Dendritic cell treated with granulocyte-macrophage colony-stimulating factor and Interleukin-4, amounts not matched to agents 40 ng/mL and 50 ng/mL, for 4 days (primary cell): ENCODE results near the gene KIF5C.

ENCODE experiments used
- H3K27ac Mint-ChIP-seq: one replicate; pipeline ENCODE4 v1.8.0; 2022; ENCODE audit warnings: mild to moderate bottlenecking, mixed read lengths
- H3K27me3 Mint-ChIP-seq: one replicate; pipeline ENCODE4 v1.8.0; 2022; ENCODE audit warnings: mild to moderate bottlenecking, mixed read lengths
- H3K36me3 Mint-ChIP-seq: one replicate; pipeline ENCODE4 v1.8.0; 2022; ENCODE audit warnings: low read depth, mixed read lengths
- H3K4me1 Mint-ChIP-seq: one replicate; pipeline ENCODE4 v1.8.0; 2022; ENCODE audit warnings: low read depth, mixed read lengths
- H3K4me3 Mint-ChIP-seq: one replicate; pipeline ENCODE4 v1.8.0; 2022; ENCODE audit warnings: mild to moderate bottlenecking, moderate library complexity, mixed read lengths
- H3K9me3 Mint-ChIP-seq: one replicate; pipeline ENCODE4 v1.8.0; 2022; ENCODE audit warnings: mixed read lengths
- intact Hi-C: fragments of 100-400 bp; cut with micrococcal nuclease; formaldehyde crosslinking; loops from one replicate; pipeline ENCODE4 v1.15.0; 2022

The KIF5C gene

GRCh38 chr2:148922776-148923475 lies 47.9 kb downstream of the KIF5C start:
- no peaks in the 10 kb centered on the region for H3K36me3 Mint-ChIP-seq
- H3K9me3 Mint-ChIP-seq = peaks cover 15% of the 10 kb centered on the region
- H3K4me1 Mint-ChIP-seq = peaks cover 20% of the 10 kb centered on the region
- no peak overlapping the region for H3K27ac Mint-ChIP-seq
- H3K4me3 Mint-ChIP-seq = no peak overlapping the region
- intact Hi-C loops = no loop called here
- no peaks in the 10 kb centered on the region for H3K27me3 Mint-ChIP-seq

- H3K36me3 Mint-ChIP-seq = no peaks in the 10 kb centered on the region
- H3K27ac Mint-ChIP-seq = no peak overlapping the region
- no peaks in the 10 kb centered on the region for H3K27me3 Mint-ChIP-seq
- H3K4me1 Mint-ChIP-seq = peaks cover 20% of the 10 kb centered on the region
- intact Hi-C loops = no loop called here
- no peaks in the 10 kb centered on the region for H3K9me3 Mint-ChIP-seq
- no peak overlapping the region for H3K4me3 Mint-ChIP-seq
These were observed 49.6 kb downstream of the KIF5C start for GRCh38 chr2:148924514-148925178.

- Mint-ChIP-seq H3K27me3 (peaks cover 3% of the 10 kb centered on the region), H3K27ac (peak overlapping the region; percentile 81), H3K4me3 (peak overlapping the region; percentile 57), H3K36me3 (no peaks in the 10 kb centered on the region), H3K4me1 (peaks cover 20% of the 10 kb centered on the region), H3K9me3 (no peaks in the 10 kb centered on the region)
- intact Hi-C loops = loop anchor here (2.0 kb wide), 1 partner anchor 64 kb away; no protein-coding TSS in a partner anchor
These were observed 51.4 kb downstream of the KIF5C start for GRCh38 chr2:148926291-148926961.

GRCh38 chr2:148926981-148927401 lies 52.0 kb downstream of the KIF5C start:
- Mint-ChIP-seq H3K9me3 (no peaks in the 10 kb centered on the region), H3K4me3 (peak overlapping the region; percentile 57), H3K4me1 (peaks cover 20% of the 10 kb centered on the region), H3K27me3 (peaks cover 4% of the 10 kb centered on the region), H3K36me3 (no peaks in the 10 kb centered on the region), H3K27ac (peak overlapping the region; percentile 81)
- intact Hi-C loops = loop anchor here (2.0 kb wide), 1 partner anchor 64 kb away; no protein-coding TSS in a partner anchor

GRCh38 chr2:148928395-148928794 lies 53.4 kb downstream of the KIF5C start:
- intact Hi-C loops = no loop called here
- peaks cover 20% of the 10 kb centered on the region for H3K4me1 Mint-ChIP-seq
- no peak overlapping the region for H3K4me3 Mint-ChIP-seq
- H3K27me3 Mint-ChIP-seq = peaks cover 6% of the 10 kb centered on the region
- no peaks in the 10 kb centered on the region for H3K36me3 Mint-ChIP-seq
- no peak overlapping the region for H3K27ac Mint-ChIP-seq
- no peaks in the 10 kb centered on the region for H3K9me3 Mint-ChIP-seq

- peaks cover 20% of the 10 kb centered on the region for H3K4me1 Mint-ChIP-seq
- H3K4me3 Mint-ChIP-seq = no peak overlapping the region
- no peak overlapping the region for H3K27ac Mint-ChIP-seq
- H3K9me3 Mint-ChIP-seq = no peaks in the 10 kb centered on the region
- intact Hi-C loops = no loop called here
- no peaks in the 10 kb centered on the region for H3K36me3 Mint-ChIP-seq
- H3K27me3 Mint-ChIP-seq = peaks cover 6% of the 10 kb centered on the region
These were observed 55.2 kb downstream of the KIF5C start for GRCh38 chr2:148930046-148930775.

GRCh38 chr2:148932536-148932935 lies 57.5 kb downstream of the KIF5C start:
- no peaks in the 10 kb centered on the region for H3K9me3 Mint-ChIP-seq
- intact Hi-C loops = no loop called here
- H3K27ac Mint-ChIP-seq = no peak overlapping the region
- H3K27me3 Mint-ChIP-seq = peaks cover 6% of the 10 kb centered on the region
- no peak overlapping the region for H3K4me3 Mint-ChIP-seq
- H3K36me3 Mint-ChIP-seq = no peaks in the 10 kb centered on the region
- H3K4me1 Mint-ChIP-seq = peaks cover 3% of the 10 kb centered on the region

GRCh38 chr2:148933456-148933855 lies 58.4 kb downstream of the KIF5C start:
- H3K4me1 Mint-ChIP-seq = no peaks in the 10 kb centered on the region
- H3K36me3 Mint-ChIP-seq = no peaks in the 10 kb centered on the region
- H3K27me3 Mint-ChIP-seq = peaks cover 7% of the 10 kb centered on the region
- no peaks in the 10 kb centered on the region for H3K9me3 Mint-ChIP-seq
- no peak overlapping the region for H3K27ac Mint-ChIP-seq
- no peak overlapping the region for H3K4me3 Mint-ChIP-seq
- intact Hi-C loops = no loop called here

- Mint-ChIP-seq H3K27me3 (peaks cover 5% of the 10 kb centered on the region), H3K9me3 (no peaks in the 10 kb centered on the region), H3K27ac (no peak overlapping the region), H3K36me3 (no peaks in the 10 kb centered on the region), H3K4me1 (no peaks in the 10 kb centered on the region), H3K4me3 (no peak overlapping the region)
- intact Hi-C loops = no loop called here
These were observed 60.8 kb downstream of the KIF5C start for GRCh38 chr2:148935791-148936190.

GRCh38 chr2:148936857-148937450 lies 61.9 kb downstream of the KIF5C start:
- no peak overlapping the region for H3K4me3 Mint-ChIP-seq
- H3K27me3 Mint-ChIP-seq = peaks cover 3% of the 10 kb centered on the region
- H3K9me3 Mint-ChIP-seq = no peaks in the 10 kb centered on the region
- no peaks in the 10 kb centered on the region for H3K4me1 Mint-ChIP-seq
- no peaks in the 10 kb centered on the region for H3K36me3 Mint-ChIP-seq
- intact Hi-C loops = no loop called here
- H3K27ac Mint-ChIP-seq = no peak overlapping the region

- H3K4me1 Mint-ChIP-seq = no peaks in the 10 kb centered on the region
- no peaks in the 10 kb centered on the region for H3K9me3 Mint-ChIP-seq
- no peaks in the 10 kb centered on the region for H3K36me3 Mint-ChIP-seq
- H3K27ac Mint-ChIP-seq = no peak overlapping the region
- intact Hi-C loops = no loop called here
- H3K4me3 Mint-ChIP-seq = no peak overlapping the region
- H3K27me3 Mint-ChIP-seq = peaks cover 4% of the 10 kb centered on the region
These were observed 64.2 kb downstream of the KIF5C start for GRCh38 chr2:148939271-148939670.

GRCh38 chr2:148943097-148943496 lies 68.1 kb downstream of the KIF5C start:
- no peak overlapping the region for H3K27ac Mint-ChIP-seq
- H3K4me3 Mint-ChIP-seq = no peak overlapping the region
- peaks cover 4% of the 10 kb centered on the region for H3K27me3 Mint-ChIP-seq
- H3K4me1 Mint-ChIP-seq = peaks cover 5% of the 10 kb centered on the region
- H3K9me3 Mint-ChIP-seq = no peaks in the 10 kb centered on the region
- no peaks in the 10 kb centered on the region for H3K36me3 Mint-ChIP-seq
- intact Hi-C loops = no loop called here

GRCh38 chr2:148944536-148944935 lies 69.5 kb downstream of the KIF5C start:
- Mint-ChIP-seq H3K4me1 (peaks cover 18% of the 10 kb centered on the region), H3K9me3 (no peaks in the 10 kb centered on the region), H3K4me3 (no peak overlapping the region), H3K27me3 (peaks cover 3% of the 10 kb centered on the region), H3K36me3 (no peaks in the 10 kb centered on the region), H3K27ac (no peak overlapping the region)
- intact Hi-C loops = no loop called here
